WI38 (cell line): Measurements from ENCODE around the gene MDK.
"Not testable (repeated sequence)": the region's sequence is repeated elsewhere in the genome, so short reads cannot be mapped to it uniquely, and the experiment has no call there.

ENCODE experiments used
- H3K4me3 ChIP-seq: 2 replicates; pipeline ENCODE4 v1.5.1; 2011; ENCODE audit warnings: low read depth, mild to moderate bottlenecking, control low read depth, low read length
- TF ChIP-seq, protein P1 (sequence below): IDR thresholded peaks from 2 replicates; pipeline ENCODE4 v1.5.1; 2012; ENCODE audit warnings: low read depth, mild to moderate bottlenecking, control low read depth, low read length

Gene MDK

DNA sequence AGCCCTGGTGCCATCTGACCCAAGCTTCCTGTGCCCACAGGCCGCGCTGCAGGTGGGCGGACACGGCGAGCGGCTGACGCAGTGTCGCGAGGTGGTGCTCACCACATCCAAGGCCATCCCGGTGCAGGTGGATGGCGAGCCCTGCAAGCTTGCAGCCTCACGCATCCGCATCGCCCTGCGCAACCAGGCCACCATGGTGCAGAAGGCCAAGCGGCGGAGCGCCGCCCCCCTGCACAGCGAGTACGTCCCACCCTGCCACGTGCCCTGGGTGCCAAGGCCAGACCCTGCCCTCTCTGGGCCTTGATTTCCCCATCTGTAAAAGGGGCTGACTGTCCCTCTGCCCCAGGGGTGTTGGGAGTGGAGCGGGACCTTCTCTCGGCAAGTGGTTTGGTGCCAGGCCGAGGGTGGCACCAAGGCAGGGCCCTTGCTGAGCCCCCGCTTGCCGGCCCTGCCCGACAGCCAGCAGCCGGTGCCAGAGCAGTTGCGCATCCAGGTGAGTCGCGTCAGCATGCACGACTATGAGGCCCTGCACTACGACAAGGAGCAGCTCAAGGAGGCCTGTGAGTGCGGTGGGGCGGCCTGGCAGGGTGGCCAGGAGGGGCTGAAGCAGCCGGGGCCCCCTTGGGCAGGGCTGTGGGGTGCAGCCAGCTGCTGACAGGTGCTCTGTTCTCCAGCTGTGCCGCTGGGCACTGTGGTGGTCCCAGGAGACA lies 5.9 kb upstream of the MDK start:
- H3K4me3 ChIP-seq: no peak overlapping the region
- TF ChIP-seq, protein P1, sequence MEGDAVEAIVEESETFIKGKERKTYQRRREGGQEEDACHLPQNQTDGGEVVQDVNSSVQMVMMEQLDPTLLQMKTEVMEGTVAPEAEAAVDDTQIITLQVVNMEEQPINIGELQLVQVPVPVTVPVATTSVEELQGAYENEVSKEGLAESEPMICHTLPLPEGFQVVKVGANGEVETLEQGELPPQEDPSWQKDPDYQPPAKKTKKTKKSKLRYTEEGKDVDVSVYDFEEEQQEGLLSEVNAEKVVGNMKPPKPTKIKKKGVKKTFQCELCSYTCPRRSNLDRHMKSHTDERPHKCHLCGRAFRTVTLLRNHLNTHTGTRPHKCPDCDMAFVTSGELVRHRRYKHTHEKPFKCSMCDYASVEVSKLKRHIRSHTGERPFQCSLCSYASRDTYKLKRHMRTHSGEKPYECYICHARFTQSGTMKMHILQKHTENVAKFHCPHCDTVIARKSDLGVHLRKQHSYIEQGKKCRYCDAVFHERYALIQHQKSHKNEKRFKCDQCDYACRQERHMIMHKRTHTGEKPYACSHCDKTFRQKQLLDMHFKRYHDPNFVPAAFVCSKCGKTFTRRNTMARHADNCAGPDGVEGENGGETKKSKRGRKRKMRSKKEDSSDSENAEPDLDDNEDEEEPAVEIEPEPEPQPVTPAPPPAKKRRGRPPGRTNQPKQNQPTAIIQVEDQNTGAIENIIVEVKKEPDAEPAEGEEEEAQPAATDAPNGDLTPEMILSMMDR: no peak

DNA sequence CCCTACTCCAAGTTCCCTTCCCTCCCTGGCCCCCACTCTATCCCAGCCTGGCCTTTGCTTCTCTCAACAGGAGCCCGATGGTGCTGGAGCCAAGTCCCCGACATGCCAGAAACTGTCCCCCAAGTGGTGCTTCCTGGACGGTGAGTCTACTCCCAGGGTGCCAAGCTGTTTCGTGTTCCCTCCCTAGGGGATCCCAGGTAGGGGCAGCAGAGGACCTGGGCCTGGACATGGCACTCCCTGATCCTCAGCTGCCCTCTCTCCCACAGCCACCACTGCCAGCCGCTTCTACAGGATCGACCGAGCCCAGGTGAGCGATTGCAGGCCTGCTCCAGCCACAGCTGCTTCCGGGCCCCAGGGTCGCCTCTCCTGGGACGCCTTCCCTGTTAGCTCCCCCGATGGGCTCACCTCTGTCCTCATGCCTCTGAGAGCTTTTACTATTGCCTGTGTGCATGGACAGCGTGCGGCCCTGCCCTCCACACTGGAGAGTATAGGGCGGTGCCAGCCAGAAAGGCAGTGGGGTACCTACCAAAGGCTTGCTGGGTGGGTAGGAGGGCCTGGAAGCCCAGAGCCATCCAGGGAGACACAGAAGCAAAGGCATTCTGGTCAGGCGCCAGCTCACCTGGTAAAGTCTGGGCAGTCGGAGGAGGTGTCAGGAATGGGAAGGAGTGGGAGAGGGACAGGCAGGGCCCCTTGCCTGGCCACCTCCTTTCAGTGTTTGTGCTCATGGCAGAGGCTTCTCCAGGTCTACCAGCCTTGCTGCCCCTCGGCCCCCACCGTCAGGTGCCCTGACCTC lies 5.0 kb upstream of the MDK start:
- H3K4me3 ChIP-seq: no peak overlapping the region
- TF ChIP-seq, protein P1: no peak

DNA sequence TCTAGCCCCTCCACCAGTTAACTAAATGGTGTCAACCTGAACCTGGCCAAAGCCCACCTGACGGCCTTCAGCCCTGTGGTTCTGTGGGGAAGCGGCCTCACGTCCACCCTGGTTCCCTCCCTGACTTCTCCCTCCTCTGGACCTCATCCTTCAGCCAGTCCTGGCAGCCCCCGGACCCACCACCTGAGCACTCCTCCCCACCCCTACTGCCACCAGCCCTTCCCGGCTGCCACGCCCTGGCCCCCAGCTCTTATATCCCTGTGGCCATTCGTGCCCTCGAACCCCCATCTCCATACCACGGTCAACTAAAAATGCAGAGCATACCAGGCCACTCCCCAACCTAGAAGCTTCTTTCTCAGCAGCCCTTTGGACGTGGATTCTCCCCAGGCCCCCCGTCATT lies 4.2 kb upstream of the MDK start:
- TF ChIP-seq, protein P1: no peak
- H3K4me3 ChIP-seq: no peak overlapping the region

DNA sequence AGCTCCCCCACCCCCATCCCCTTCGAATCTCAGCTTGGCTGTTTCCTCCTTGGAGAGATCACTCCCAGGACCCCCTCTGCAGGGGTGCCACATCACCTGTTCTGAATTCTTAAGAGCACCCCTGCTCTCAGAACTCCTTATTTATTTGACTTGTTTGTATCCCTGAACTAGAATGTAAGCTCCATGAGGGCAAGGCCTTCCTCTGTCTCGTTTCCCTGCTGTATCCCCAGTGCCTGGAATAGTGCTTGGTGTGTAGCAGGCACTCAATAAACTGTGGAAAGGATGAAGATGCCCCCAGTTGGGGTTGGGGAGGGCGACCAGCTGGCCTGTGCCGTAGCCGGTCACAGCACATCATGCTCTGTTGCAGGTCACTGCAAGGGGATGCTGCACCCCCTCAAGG lies 3.6 kb upstream of the MDK start:
- no peak overlapping the region for H3K4me3 ChIP-seq
- TF ChIP-seq, protein P1: no peak

DNA sequence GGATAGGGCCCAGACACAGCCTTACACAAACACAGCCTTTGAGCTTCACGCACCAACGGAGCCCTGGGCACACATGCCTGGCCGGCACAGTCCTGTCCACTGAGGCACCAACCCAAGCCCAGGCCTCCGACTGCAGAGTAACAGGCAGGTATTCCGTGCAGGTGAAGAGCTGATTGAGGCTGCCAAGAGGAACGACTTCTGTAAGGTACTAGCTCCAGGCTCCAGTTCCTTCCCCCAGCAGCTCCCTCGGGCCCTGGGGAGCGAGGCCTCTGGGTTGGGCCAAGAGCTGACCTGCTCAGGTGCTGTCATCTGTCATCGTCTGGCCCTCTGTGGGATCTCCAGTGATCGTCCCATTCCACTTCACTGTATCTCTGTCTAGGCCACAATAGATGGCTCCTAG lies 3.2 kb upstream of the MDK start:
- no peak overlapping the region for H3K4me3 ChIP-seq
- TF ChIP-seq, protein P1: no peak

DNA sequence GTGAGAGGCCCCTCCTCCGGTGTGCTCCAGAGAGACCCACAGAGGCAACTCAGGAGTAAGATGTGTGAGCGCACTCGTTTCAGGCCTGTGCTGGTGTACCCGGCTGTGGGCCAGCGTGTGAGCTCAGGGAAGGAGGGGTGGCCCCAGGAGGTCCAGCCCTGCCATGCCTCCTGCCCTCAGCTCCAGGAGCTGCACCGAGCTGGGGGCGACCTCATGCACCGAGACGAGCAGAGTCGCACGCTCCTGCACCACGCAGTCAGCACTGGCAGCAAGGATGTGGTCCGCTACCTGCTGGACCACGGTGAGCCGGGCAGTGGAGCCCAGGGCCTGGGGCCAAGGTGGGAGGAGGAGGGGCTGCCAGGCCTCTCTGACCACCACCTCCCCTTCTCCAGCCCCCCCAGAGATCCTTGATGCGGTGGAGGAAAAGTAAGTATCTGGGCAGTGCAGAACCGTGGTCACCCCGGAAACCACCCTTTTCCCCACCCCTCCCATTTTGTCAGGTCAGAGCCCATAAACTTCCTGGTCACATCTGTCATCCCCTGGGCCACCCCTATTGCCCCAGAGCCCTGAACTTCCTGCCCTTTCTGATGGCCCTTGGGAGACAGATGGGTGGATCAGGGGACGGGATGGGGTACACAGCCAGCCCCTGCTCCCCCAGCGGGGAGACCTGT lies 2.5 kb upstream of the MDK start:
- TF ChIP-seq, protein P1: no peak
- no peak overlapping the region for H3K4me3 ChIP-seq

DNA sequence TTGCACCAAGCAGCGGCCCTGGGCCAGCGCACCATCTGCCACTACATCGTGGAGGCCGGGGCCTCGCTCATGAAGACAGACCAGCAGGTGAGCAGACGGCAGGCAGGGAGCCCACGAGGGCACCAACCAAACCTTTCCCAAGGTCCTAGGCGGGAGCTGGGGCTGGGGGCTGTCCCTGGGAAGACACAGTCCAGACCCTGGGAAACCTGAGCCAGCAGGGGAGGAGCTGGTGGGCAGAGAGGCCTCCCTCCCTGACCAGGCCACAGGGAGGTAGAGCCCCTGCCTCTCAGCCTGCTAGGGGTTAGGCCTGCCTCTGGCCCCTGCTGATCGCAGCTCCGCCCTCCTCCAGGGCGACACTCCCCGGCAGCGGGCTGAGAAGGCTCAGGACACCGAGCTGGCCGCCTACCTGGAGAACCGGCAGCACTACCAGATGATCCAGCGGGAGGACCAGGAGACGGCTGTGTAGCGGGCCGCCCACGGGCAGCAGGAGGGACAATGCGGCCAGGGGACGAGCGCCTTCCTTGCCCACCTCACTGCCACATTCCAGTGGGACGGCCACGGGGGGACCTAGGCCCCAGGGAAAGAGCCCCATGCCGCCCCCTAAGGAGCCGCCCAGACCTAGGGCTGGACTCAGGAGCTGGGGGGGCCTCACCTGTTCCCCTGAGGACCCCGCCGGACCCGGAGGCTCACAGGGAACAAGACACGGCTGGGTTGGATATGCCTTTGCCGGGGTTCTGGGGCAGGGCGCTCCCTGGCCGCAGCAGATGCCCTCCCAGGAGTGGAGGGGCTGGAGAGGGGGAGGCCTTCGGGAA lies 1.8 kb upstream of the MDK start:
- H3K4me3 ChIP-seq: not testable (repeated sequence)
